Large intestine (tissue), 3 donors: ENCODE measurements around the gene TMCC2. TPM values are rescaled to one million over a fixed set of nuclear protein-coding genes. Genes with fewer than 3 reads are reported as not detected.

Experiments
- DNase-seq, 2 donors: peaks; one replicate each; pipeline versions ENCODE4 v3.0.0 to v3.0.0-alpha.2; 2013
- H3K27ac ChIP-seq: one replicate; pipeline ENCODE4 v1.5.1; 2013; ENCODE audit warnings: low read length
- H3K27me3 ChIP-seq: 2 replicates; pipeline ENCODE4 v1.6.1; 2013; ENCODE audit warnings: low read length; ENCODE audit not compliant: control insufficient read depth, insufficient read depth
- H3K36me3 ChIP-seq: 2 replicates; pipeline ENCODE4 v1.6.1; 2013; ENCODE audit warnings: low read length; ENCODE audit not compliant: control insufficient read depth, insufficient read depth
- H3K4me1 ChIP-seq: one replicate; pipeline ENCODE4 v1.6.1; 2013; ENCODE audit warnings: low read length; ENCODE audit not compliant: control insufficient read depth, insufficient read depth
- H3K4me3 ChIP-seq: one replicate; pipeline ENCODE4 v1.5.1; 2013; ENCODE audit warnings: low read length
- H3K9me3 ChIP-seq: one replicate; pipeline ENCODE4 v1.6.1; 2013; ENCODE audit warnings: mild to moderate bottlenecking, low read depth, low read length, moderate library complexity; ENCODE audit not compliant: control insufficient read depth
- WGBS: methylation state at CpG from one replicate; pipeline ENCODE4 v1.1.5; 2013; ENCODE audit warnings: low lambda C conversion rate; ENCODE audit not compliant: insufficient coverage; 5-methylcytosine and 5-hydroxymethylcytosine counted together
- polyA plus RNA-seq: library from polyadenylated mRNA; unstranded; fragments of 120-200 nt; gene quantifications from one replicate; pipeline ENCODE4 v1.2.1, GENCODE V29; 2013

TMCC2 gene
- polyA plus RNA-seq, 1 donor: 6.2 TPM

DNA sequence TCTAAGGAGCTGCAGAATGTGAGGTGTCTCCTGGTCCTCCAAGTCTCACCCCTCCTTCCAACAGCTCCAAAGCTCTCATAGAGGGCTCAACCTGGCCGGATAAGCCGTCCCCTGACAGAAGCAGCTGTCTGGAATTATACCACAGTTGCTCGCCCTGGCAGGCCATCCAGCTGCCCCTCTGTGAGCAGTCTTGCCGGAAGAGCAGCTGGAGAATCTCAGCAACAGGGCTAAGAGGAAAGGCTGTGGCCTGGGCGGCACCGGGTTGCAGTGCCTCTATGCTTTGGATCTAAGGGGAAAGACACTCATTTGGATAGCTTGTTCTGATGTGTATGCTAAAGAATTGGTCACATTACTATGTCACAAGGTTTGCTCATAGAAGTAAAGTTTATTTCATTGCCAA lies 12.4 kb downstream of the TMCC2 start:
- no peak for DNase-seq
- H3K27me3 ChIP-seq: peaks cover 2% of the 10 kb centered on the region
- peaks cover 5% of the 10 kb centered on the region for H3K4me1 ChIP-seq
- H3K9me3 ChIP-seq: no peaks in the 10 kb centered on the region
- 80% methylated on average over 1 of the region's 6 CpGs for WGBS
- H3K27ac ChIP-seq: no peak overlapping the region
- no peaks in the 10 kb centered on the region for H3K36me3 ChIP-seq
- no peak overlapping the region for H3K4me3 ChIP-seq

DNA sequence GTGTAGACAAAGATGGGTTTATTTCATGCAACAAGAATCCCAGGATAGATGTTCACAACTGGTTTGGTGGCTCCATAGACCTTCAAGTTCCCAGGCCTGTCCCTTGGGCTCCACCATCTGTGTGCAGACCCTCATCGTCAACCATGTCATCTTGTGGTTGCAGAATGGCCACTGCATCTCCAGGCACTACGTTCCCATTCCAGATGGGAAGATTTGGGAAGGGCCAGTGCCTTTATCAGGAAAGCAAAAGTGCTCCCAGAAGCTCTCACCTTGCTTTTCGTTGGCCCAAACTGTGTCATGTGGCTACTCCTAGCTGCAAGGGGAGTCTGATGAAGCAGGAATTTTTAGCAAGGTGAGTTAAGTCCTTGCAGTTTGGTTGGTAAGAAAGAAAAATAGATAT lies 12.8 kb downstream of the TMCC2 start:
- 57% methylated on average over 1 of the region's 3 CpGs for WGBS

DNA sequence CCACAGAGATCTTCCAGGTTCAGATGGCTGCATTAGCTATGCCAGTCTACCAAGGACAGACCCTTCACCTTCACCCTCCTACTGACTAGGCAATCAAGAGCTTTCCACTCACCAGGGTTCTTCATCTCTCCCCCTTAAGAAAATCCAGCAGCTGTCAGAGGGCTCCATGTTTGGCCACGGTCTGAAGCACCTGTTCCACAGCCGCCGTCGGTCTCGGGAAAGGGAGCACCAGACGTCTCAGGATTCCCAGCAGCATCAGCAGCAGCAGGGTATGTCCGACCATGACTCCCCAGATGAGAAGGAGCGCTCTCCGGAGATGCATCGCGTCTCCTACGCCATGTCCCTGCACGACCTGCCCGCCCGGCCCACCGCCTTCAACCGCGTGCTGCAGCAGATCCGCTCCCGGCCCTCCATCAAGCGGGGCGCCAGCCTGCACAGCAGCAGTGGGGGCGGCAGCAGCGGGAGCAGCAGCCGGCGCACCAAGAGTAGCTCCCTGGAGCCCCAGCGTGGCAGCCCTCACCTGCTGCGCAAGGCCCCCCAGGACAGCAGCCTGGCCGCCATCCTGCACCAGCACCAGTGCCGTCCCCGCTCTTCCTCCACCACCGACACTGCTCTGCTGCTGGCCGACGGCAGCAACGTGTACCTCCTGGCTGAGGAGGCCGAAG lies 13.8 kb downstream of the TMCC2 start:
- peaks cover 8% of the 10 kb centered on the region for H3K4me1 ChIP-seq
- H3K27ac ChIP-seq: no peak overlapping the region
- no peaks in the 10 kb centered on the region for H3K9me3 ChIP-seq
- DNase-seq: no peak
- no CpG with 5 or more reads among the region's 36 CpGs for WGBS
- peaks cover 2% of the 10 kb centered on the region for H3K27me3 ChIP-seq
- H3K4me3 ChIP-seq: no peak overlapping the region
- no peaks in the 10 kb centered on the region for H3K36me3 ChIP-seq

More for the DNA sequence above, 12.8 kb downstream of the TMCC2 start:
- no peak for DNase-seq
- Histone ChIP-seq H3K4me3 (no peak overlapping the region), H3K27ac (no peak overlapping the region), H3K9me3 (no peaks in the 10 kb centered on the region), H3K36me3 (no peaks in the 10 kb centered on the region), H3K27me3 (peaks cover 2% of the 10 kb centered on the region), H3K4me1 (peaks cover 5% of the 10 kb centered on the region)

- H3K27me3 ChIP-seq: peaks cover 2% of the 10 kb centered on the region
- H3K9me3 ChIP-seq: no peaks in the 10 kb centered on the region
- no peaks in the 10 kb centered on the region for H3K36me3 ChIP-seq
- H3K4me3 ChIP-seq: no peak overlapping the region
- 92% methylated on average over 5 of the region's 8 CpGs for WGBS
- no peak overlapping the region for H3K27ac ChIP-seq
- peaks cover 17% of the 10 kb centered on the region for H3K4me1 ChIP-seq
- DNase-seq: no peak
Measured at GRCh38 chr1:205243350-205244191, 15.8 kb downstream of the TMCC2 start.

GRCh38 chr1:205244384-205244783 lies 16.6 kb downstream of the TMCC2 start:
- WGBS: 0% methylated on average over 1 of the region's 4 CpGs

GRCh38 chr1:205245096-205245495 lies 17.4 kb downstream of the TMCC2 start:
- Histone ChIP-seq H3K27ac (no peak overlapping the region), H3K4me3 (no peak overlapping the region), H3K27me3 (no peaks in the 10 kb centered on the region), H3K4me1 (peaks cover 25% of the 10 kb centered on the region), H3K36me3 (no peaks in the 10 kb centered on the region), H3K9me3 (no peaks in the 10 kb centered on the region)
- WGBS: no CpG with 5 or more reads among the region's 7 CpGs
- no peak for DNase-seq

More at GRCh38 chr1:205244384-205244783, 16.6 kb downstream of the TMCC2 start:
- Histone ChIP-seq H3K27ac (no peak overlapping the region), H3K27me3 (no peaks in the 10 kb centered on the region), H3K4me1 (peaks cover 20% of the 10 kb centered on the region), H3K4me3 (no peak overlapping the region), H3K9me3 (no peaks in the 10 kb centered on the region), H3K36me3 (no peaks in the 10 kb centered on the region)
- DNase-seq: no peak

GRCh38 chr1:205246351-205247119 lies 18.8 kb downstream of the TMCC2 start:
- Histone ChIP-seq H3K27ac (no peak overlapping the region), H3K4me3 (no peak overlapping the region), H3K4me1 (peaks cover 25% of the 10 kb centered on the region), H3K9me3 (no peaks in the 10 kb centered on the region), H3K27me3 (no peaks in the 10 kb centered on the region), H3K36me3 (no peaks in the 10 kb centered on the region)
- WGBS: 60% methylated on average over 1 of the region's 10 CpGs
- no peak for DNase-seq

DNA sequence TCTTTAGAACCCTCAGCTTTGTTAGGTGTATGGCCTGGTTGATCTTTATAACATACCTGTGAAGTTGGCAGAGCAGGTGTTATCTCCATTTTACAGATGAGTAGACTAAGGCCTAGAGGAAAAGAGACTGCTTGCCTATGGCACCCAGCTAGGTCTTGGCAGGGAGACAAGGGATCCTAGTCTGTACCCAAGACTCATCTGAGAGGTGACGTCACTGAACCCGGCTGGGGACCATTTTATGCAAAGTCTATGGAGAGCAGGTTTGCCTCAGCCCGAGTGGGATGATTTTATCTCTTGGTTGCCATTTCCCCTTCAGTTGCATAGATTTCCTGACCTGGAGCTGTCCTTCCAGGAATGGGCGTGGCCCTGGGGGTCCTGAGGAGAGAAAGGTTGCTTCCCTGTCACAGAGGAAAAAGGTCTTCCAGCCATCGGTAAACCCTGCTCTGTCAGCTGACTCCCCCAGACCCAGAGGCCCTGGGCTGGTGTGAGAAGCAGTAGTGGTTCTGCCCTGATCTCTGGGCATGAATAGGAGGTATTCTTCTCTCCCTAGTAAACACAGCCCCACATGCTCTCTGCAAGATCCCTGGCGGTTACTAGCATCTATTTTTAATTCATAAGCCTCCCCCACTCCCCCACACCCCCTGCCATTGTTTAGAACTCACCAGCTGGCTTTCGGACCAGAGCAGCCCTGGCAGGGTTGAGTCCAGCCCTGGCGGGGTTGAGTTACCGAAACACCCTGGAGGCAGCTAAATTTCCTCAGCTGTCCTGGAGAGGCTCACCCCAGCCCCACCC lies 19.6 kb downstream of the TMCC2 start:
- Histone ChIP-seq H3K36me3 (no peaks in the 10 kb centered on the region), H3K4me3 (no peak overlapping the region), H3K27me3 (no peaks in the 10 kb centered on the region), H3K9me3 (no peaks in the 10 kb centered on the region), H3K27ac (peak overlapping the region; percentile 23), H3K4me1 (peaks cover 25% of the 10 kb centered on the region)
- WGBS: no CpG with 5 or more reads among the region's 9 CpGs
- DNase-seq: peak in 1 of 2 donors; percentile 9

- DNase-seq: peak in 1 of 2 donors; percentile 59
- no peak overlapping the region for H3K27ac ChIP-seq
Measured at GRCh38 chr1:205248793-205249601, 21.3 kb downstream of the TMCC2 start.

More at GRCh38 chr1:205248793-205249601, 21.3 kb downstream of the TMCC2 start:
- H3K9me3 ChIP-seq: no peaks in the 10 kb centered on the region
- H3K36me3 ChIP-seq: no peaks in the 10 kb centered on the region
- H3K4me1 ChIP-seq: peaks cover 25% of the 10 kb centered on the region
- H3K27me3 ChIP-seq: no peaks in the 10 kb centered on the region
- no CpG with 5 or more reads among the region's 11 CpGs for WGBS
- no peak overlapping the region for H3K4me3 ChIP-seq
